Neural cell (in vitro differentiated cells): ENCODE results near the gene NT5C2.

Experiments
- EP300 ChIP-seq: fragments of 450-650 bp; conservative IDR thresholded peaks from 2 replicates; pipeline ENCODE4 v1.6.1; 2014; ENCODE audit warnings: antibody characterized with exemption, mild to moderate bottlenecking, moderate library complexity; ENCODE audit not compliant: poor library complexity, severe bottlenecking
- EZH2 ChIP-seq: fragments of 200-600, 300-800 bp; shearing (Covaris generic), sonication (generic); IDR thresholded peaks from 2 replicates; pipeline ENCODE4 v1.6.1; 2014; ENCODE audit warnings: antibody characterized with exemption, low read length, borderline replicate concordance, mild to moderate bottlenecking; ENCODE audit not compliant: insufficient read depth, poor library complexity, severe bottlenecking
- POLR2AphosphoS5 ChIP-seq: IDR thresholded peaks from 2 replicates; pipeline ENCODE4 v1.6.1; 2012
- SMC3 ChIP-seq: fragments of 450-650 bp; conservative IDR thresholded peaks from 2 replicates; pipeline ENCODE4 v1.6.1; 2014; ENCODE audit warnings: antibody characterized with exemption, mild to moderate bottlenecking, moderate library complexity; ENCODE audit not compliant: poor library complexity
- TF ChIP-seq, protein P1 (sequence below): fragments of 450-650 bp; IDR thresholded peaks from 2 replicates; pipeline ENCODE4 v1.5.1; 2014; ENCODE audit warnings: antibody characterized with exemption, mild to moderate bottlenecking, moderate library complexity; ENCODE audit not compliant: poor library complexity, severe bottlenecking

DNA sequence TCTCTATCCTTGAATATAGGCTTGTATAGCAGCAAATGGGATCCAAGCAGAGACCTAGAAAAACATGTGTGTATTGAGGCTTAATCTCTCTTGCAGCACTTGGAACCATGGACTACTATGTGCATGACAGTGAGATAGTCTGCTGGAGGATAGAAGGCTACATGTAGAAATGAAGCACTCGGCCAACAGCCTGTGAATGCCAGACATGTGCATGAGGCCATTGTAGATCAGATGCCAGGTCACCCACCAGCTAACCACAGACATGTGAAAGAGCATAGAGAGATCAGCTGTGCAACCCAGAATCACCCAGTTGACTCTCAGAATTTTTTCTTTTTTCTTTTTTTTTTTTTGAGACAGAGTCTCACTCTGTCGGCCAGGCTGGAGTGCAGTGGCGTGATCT is 90.9 kb downstream of the NT5C2 start:
- TF ChIP-seq, protein P1, sequence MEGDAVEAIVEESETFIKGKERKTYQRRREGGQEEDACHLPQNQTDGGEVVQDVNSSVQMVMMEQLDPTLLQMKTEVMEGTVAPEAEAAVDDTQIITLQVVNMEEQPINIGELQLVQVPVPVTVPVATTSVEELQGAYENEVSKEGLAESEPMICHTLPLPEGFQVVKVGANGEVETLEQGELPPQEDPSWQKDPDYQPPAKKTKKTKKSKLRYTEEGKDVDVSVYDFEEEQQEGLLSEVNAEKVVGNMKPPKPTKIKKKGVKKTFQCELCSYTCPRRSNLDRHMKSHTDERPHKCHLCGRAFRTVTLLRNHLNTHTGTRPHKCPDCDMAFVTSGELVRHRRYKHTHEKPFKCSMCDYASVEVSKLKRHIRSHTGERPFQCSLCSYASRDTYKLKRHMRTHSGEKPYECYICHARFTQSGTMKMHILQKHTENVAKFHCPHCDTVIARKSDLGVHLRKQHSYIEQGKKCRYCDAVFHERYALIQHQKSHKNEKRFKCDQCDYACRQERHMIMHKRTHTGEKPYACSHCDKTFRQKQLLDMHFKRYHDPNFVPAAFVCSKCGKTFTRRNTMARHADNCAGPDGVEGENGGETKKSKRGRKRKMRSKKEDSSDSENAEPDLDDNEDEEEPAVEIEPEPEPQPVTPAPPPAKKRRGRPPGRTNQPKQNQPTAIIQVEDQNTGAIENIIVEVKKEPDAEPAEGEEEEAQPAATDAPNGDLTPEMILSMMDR, result no peak
- no peak for TF ChIP-seq EP300
- no peak for TF ChIP-seq SMC3
- TF ChIP-seq POLR2AphosphoS5, result no peak
- TF ChIP-seq EZH2, result no peak
